Liver (tissue), 3 donors: ENCODE measurements around the gene CCDC61.

Experiments used
- HNF4G ChIP-seq: IDR thresholded peaks from 2 replicates; pipeline ENCODE4 v1.6.1; 2016; ENCODE audit warnings: antibody characterized with exemption
- JUND ChIP-seq, 2 donors: IDR thresholded peaks; 2 replicates each; pipeline ENCODE4 v1.6.1; 2016; ENCODE audit warnings: antibody characterized with exemption in 2 of 2
- SP1 ChIP-seq: IDR thresholded peaks from 2 replicates; pipeline ENCODE4 v1.6.1; 2018; ENCODE audit warnings: antibody characterized with exemption, mild to moderate bottlenecking
- YY1 ChIP-seq: IDR thresholded peaks from 2 replicates; pipeline ENCODE4 v1.6.1; 2016; ENCODE audit warnings: antibody characterized with exemption, mild to moderate bottlenecking
- TF ChIP-seq, protein P1 (sequence below): fragments of 150-350 bp; IDR thresholded peaks from 2 replicates; pipeline ENCODE4 v1.5.1; 2017; ENCODE audit warnings: improper control_type of control experiment, low read depth, low read length; ENCODE audit not compliant: missing input control
- TF ChIP-seq, protein P2 (sequence below): IDR thresholded peaks from 2 replicates; pipeline ENCODE4 v1.6.1; 2016; ENCODE audit warnings: antibody characterized with exemption
- TF ChIP-seq, protein P3 (sequence below): IDR thresholded peaks from 2 replicates; pipeline ENCODE4 v1.6.1; 2016; ENCODE audit warnings: antibody characterized with exemption, mild to moderate bottlenecking
- donor health status: healthy.
- donor health status: healthy.

DNA sequence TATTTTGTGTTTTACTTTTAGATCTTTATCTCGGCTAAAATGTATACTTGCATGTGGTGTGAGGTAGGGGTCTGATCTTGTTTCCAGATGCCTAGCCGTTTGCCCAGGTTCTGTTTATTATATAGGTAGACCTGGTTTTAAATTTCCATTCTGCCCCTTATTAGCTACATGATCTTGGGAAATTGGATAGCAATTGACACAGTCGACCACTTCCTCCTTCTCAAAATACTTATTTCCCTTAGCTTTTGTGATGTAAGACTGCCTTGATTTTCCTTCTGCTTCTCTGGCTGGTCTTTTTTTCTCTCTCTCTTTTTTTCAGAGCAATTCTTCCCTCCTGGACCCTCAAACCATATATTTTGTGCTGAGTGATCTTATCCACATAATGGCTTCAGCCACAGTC, 30.6 kb downstream of the CCDC61 start:
- TF ChIP-seq, protein P1, sequence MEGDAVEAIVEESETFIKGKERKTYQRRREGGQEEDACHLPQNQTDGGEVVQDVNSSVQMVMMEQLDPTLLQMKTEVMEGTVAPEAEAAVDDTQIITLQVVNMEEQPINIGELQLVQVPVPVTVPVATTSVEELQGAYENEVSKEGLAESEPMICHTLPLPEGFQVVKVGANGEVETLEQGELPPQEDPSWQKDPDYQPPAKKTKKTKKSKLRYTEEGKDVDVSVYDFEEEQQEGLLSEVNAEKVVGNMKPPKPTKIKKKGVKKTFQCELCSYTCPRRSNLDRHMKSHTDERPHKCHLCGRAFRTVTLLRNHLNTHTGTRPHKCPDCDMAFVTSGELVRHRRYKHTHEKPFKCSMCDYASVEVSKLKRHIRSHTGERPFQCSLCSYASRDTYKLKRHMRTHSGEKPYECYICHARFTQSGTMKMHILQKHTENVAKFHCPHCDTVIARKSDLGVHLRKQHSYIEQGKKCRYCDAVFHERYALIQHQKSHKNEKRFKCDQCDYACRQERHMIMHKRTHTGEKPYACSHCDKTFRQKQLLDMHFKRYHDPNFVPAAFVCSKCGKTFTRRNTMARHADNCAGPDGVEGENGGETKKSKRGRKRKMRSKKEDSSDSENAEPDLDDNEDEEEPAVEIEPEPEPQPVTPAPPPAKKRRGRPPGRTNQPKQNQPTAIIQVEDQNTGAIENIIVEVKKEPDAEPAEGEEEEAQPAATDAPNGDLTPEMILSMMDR: no peak
- TF ChIP-seq, protein P2, sequence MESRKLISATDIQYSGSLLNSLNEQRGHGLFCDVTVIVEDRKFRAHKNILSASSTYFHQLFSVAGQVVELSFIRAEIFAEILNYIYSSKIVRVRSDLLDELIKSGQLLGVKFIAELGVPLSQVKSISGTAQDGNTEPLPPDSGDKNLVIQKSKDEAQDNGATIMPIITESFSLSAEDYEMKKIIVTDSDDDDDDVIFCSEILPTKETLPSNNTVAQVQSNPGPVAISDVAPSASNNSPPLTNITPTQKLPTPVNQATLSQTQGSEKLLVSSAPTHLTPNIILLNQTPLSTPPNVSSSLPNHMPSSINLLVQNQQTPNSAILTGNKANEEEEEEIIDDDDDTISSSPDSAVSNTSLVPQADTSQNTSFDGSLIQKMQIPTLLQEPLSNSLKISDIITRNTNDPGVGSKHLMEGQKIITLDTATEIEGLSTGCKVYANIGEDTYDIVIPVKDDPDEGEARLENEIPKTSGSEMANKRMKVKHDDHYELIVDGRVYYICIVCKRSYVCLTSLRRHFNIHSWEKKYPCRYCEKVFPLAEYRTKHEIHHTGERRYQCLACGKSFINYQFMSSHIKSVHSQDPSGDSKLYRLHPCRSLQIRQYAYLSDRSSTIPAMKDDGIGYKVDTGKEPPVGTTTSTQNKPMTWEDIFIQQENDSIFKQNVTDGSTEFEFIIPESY: no peak
- TF ChIP-seq SP1 (no peak), JUND (IDR thresholded peaks at IDR 0.05) (no peak), HNF4G (no peak), YY1 (no peak)
- TF ChIP-seq, protein P3, sequence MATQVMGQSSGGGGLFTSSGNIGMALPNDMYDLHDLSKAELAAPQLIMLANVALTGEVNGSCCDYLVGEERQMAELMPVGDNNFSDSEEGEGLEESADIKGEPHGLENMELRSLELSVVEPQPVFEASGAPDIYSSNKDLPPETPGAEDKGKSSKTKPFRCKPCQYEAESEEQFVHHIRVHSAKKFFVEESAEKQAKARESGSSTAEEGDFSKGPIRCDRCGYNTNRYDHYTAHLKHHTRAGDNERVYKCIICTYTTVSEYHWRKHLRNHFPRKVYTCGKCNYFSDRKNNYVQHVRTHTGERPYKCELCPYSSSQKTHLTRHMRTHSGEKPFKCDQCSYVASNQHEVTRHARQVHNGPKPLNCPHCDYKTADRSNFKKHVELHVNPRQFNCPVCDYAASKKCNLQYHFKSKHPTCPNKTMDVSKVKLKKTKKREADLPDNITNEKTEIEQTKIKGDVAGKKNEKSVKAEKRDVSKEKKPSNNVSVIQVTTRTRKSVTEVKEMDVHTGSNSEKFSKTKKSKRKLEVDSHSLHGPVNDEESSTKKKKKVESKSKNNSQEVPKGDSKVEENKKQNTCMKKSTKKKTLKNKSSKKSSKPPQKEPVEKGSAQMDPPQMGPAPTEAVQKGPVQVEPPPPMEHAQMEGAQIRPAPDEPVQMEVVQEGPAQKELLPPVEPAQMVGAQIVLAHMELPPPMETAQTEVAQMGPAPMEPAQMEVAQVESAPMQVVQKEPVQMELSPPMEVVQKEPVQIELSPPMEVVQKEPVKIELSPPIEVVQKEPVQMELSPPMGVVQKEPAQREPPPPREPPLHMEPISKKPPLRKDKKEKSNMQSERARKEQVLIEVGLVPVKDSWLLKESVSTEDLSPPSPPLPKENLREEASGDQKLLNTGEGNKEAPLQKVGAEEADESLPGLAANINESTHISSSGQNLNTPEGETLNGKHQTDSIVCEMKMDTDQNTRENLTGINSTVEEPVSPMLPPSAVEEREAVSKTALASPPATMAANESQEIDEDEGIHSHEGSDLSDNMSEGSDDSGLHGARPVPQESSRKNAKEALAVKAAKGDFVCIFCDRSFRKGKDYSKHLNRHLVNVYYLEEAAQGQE: no peak
